ENCODE data around the gene HNRNPAB.
"Not testable (repeated sequence)": the region's sequence is repeated elsewhere in the genome, so short reads cannot be mapped to it uniquely, and the experiment has no call there.

Gene HNRNPAB

GRCh38 chr5:178245389-178245788, 41.1 kb downstream of the HNRNPAB start:
- no peak for DNase-seq (ENCODE audit: low read depth)

GRCh38 chr5:178246624-178247279, 42.4 kb downstream of the HNRNPAB start:
- DNase-seq (ENCODE audit: low read depth), result no peak

GRCh38 chr5:178247481-178248456, 43.4 kb downstream of the HNRNPAB start:
- DNase-seq (ENCODE audit: low read depth), result no peak

GRCh38 chr5:178248750-178249149, 44.4 kb downstream of the HNRNPAB start:
- DNase-seq (ENCODE audit: low read depth), result no peak

- DNase-seq (ENCODE audit: low read depth), result no peak
These were observed 45.1 kb downstream of the HNRNPAB start for GRCh38 chr5:178249191-178249989.

GRCh38 chr5:178250263-178250662, 45.9 kb downstream of the HNRNPAB start:
- no peak for DNase-seq (ENCODE audit: low read depth)

GRCh38 chr5:178252258-178252657, 47.9 kb downstream of the HNRNPAB start:
- no peak for DNase-seq (ENCODE audit: low read depth)

GRCh38 chr5:178253632-178254031, 49.3 kb downstream of the HNRNPAB start:
- not testable (repeated sequence) for DNase-seq (ENCODE audit: low read depth)

- DNase-seq (ENCODE audit: low read depth), result no peak
These were observed 52.4 kb downstream of the HNRNPAB start for GRCh38 chr5:178256746-178257145.

- DNase-seq (ENCODE audit: low read depth), result no peak
These were observed 53.3 kb downstream of the HNRNPAB start for GRCh38 chr5:178257650-178258049.

- no peak for DNase-seq (ENCODE audit: low read depth)
These were observed 55.5 kb downstream of the HNRNPAB start for GRCh38 chr5:178259623-178260536.

Measured in fibroblast of the conjunctiva (primary cell).